HG03354 (cell line): ENCODE results near the gene TOM1L2.

ENCODE experiments used
- ATAC-seq: cut with Tn5 transposase; IDR thresholded peaks from one replicate; pipeline ENCODE4 v1.9.1; 2021; ENCODE audit warnings: mild to moderate bottlenecking; ENCODE audit not compliant: unreplicated experiment, poor library complexity, severe bottlenecking

Gene TOM1L2

GRCh38 chr17:17827826-17828621 lies 144.2 kb downstream of the TOM1L2 start:
- no peak for ATAC-seq

GRCh38 chr17:17826942-17827785 lies 145.0 kb downstream of the TOM1L2 start:
- no peak for ATAC-seq

GRCh38 chr17:17826342-17826713 lies 145.9 kb downstream of the TOM1L2 start:
- no peak for ATAC-seq

GRCh38 chr17:17824783-17825614 lies 147.2 kb downstream of the TOM1L2 start:
- no peak for ATAC-seq

GRCh38 chr17:17824119-17824782 lies 147.9 kb downstream of the TOM1L2 start:
- peak; percentile 20 for ATAC-seq

GRCh38 chr17:17823433-17824118 lies 148.6 kb downstream of the TOM1L2 start:
- peak; percentile 84 for ATAC-seq

GRCh38 chr17:17822616-17823015 lies 149.6 kb downstream of the TOM1L2 start:
- ATAC-seq = no peak

GRCh38 chr17:17822189-17822588 lies 150.0 kb downstream of the TOM1L2 start:
- no peak for ATAC-seq

GRCh38 chr17:17820463-17821158 lies 151.6 kb downstream of the TOM1L2 start:
- ATAC-seq = no peak

GRCh38 chr17:17820046-17820445 lies 152.2 kb downstream of the TOM1L2 start:
- no peak for ATAC-seq

GRCh38 chr17:17819561-17819995 lies 152.6 kb downstream of the TOM1L2 start:
- no peak for ATAC-seq

GRCh38 chr17:17819111-17819510 lies 153.1 kb downstream of the TOM1L2 start:
- no peak for ATAC-seq

GRCh38 chr17:17818088-17818526 lies 154.1 kb downstream of the TOM1L2 start:
- no peak for ATAC-seq

- ATAC-seq = no peak
Observed at GRCh38 chr17:17817552-17817947, 154.7 kb downstream of the TOM1L2 start.

- no peak for ATAC-seq
Observed at GRCh38 chr17:17816831-17817551, 155.2 kb downstream of the TOM1L2 start.

- ATAC-seq = no peak
Observed at GRCh38 chr17:17816240-17816814, 155.9 kb downstream of the TOM1L2 start.

- ATAC-seq = no peak
Observed at GRCh38 chr17:17815436-17816200, 156.6 kb downstream of the TOM1L2 start.
